H1 (cell line): ENCODE data around the gene EVA1B. TPM values are rescaled to one million over a fixed set of nuclear protein-coding genes. Genes with fewer than 3 reads are reported as not detected.

Experiments used
- CTCF ChIA-PET: fragments of 300-600 bp; sonication (Branson Sonifier 250); formaldehyde crosslinking; loops from one replicate; lab custom pipeline; 2021; ENCODE audit not compliant: partially characterized antibody; lab: Charles Lee
- POLR2A ChIA-PET: fragments of 300-600 bp; sonication (Branson Sonifier 250); formaldehyde crosslinking; loops from one replicate; lab custom pipeline; 2021; ENCODE audit warnings: inconsistent platforms; ENCODE audit not compliant: partially characterized antibody; lab: Charles Lee
- DNase-seq, 2 experiments: peaks; one replicate each; pipeline versions ENCODE4 v3.0.0 to v3.0.0-alpha.2; 2010 to 2022; ENCODE audit warnings: low spot score in 2 of 2, low read depth in 1 of 2, mixed read lengths in 1 of 2
- FAIRE-seq: peaks from 2 replicates; lab custom pipeline; 2011; peaks lifted over from hg19 to GRCh38; lab: Jason Lieb, UNC
- H2AFZ ChIP-seq: 2 replicates; pipeline ENCODE4 v1.8.1; 2012; ENCODE audit warnings: low read length, inconsistent platforms
- H2AK5ac ChIP-seq: 2 replicates; pipeline ENCODE4 v1.6.1; 2013; ENCODE audit warnings: low read depth, low read length
- H2BK120ac ChIP-seq: replicated peaks from 2 replicates; pipeline ENCODE3; 2013; ENCODE audit warnings: low read depth, low read length, inconsistent platforms
- H2BK12ac ChIP-seq: 2 replicates; pipeline ENCODE4 v1.6.1; 2013; ENCODE audit warnings: low read depth, low read length
- H2BK15ac ChIP-seq: 2 replicates; pipeline ENCODE4 v1.6.1; 2013; ENCODE audit warnings: low read length
- H2BK20ac ChIP-seq: 2 replicates; pipeline ENCODE4 v1.6.1; 2013; ENCODE audit warnings: low read length
- H2BK5ac ChIP-seq: 2 replicates; pipeline ENCODE4 v1.6.1; 2013; ENCODE audit warnings: low read depth, low read length
- H3K14ac ChIP-seq: 2 replicates; pipeline ENCODE4 v1.6.1; 2013; ENCODE audit warnings: inconsistent platforms; ENCODE audit not compliant: insufficient read length
- H3K18ac ChIP-seq: 2 replicates; pipeline ENCODE4 v1.6.1; 2013; ENCODE audit warnings: low read length; ENCODE audit errors: extremely low read depth
- H3K23ac ChIP-seq: 2 replicates; pipeline ENCODE4 v1.6.1; 2013; ENCODE audit warnings: inconsistent platforms; ENCODE audit not compliant: insufficient read length
- H3K23me2 ChIP-seq: 2 replicates; pipeline ENCODE4 v1.6.1; 2013; ENCODE audit warnings: low read depth, low read length
- H3K27ac ChIP-seq: 2 replicates; pipeline ENCODE4 v1.6.1; 2011; ENCODE audit warnings: low read depth, low read length, inconsistent platforms
- H3K27me3 ChIP-seq, 4 experiments: replicated peaks in 1 of 4; 1 replicate in 1 of 4; 2 replicates in 3 of 4; pipeline versions ENCODE4 v1.6.1 to v1.8.1; 2011 to 2013; ENCODE audit warnings: low read length in 3 of 4, mild to moderate bottlenecking in 3 of 4, inconsistent platforms in 2 of 4, mixed read lengths in 2 of 4, moderate library complexity in 1 of 4; ENCODE audit not compliant: control insufficient read depth in 3 of 4, insufficient read depth in 3 of 4; ENCODE audit errors: extremely low read depth in 1 of 4
- H3K36me3 ChIP-seq, 4 experiments: 2 replicates each; pipeline versions ENCODE4 v1.6.1 to v1.8.1; 2011 to 2013; ENCODE audit warnings: mild to moderate bottlenecking in 4 of 4, low read length in 3 of 4, moderate library complexity in 2 of 4, control low read depth in 1 of 4, inconsistent platforms in 1 of 4; ENCODE audit not compliant: insufficient read depth in 4 of 4, control insufficient read depth in 2 of 4
- H3K4ac ChIP-seq: replicated peaks from 2 replicates; pipeline ENCODE3; 2013; ENCODE audit warnings: low read length, low read depth, mixed read lengths, inconsistent platforms; ENCODE audit not compliant: insufficient read length
- H3K4me1 ChIP-seq, 4 experiments: replicated peaks in 1 of 4; 1 replicate in 1 of 4; 2 replicates in 3 of 4; pipeline versions ENCODE4 v1.6.1 to v1.8.1; 2011 to 2013; ENCODE audit warnings: low read length in 3 of 4, inconsistent platforms in 2 of 4, mixed read lengths in 1 of 4; ENCODE audit not compliant: insufficient read depth in 4 of 4, control insufficient read depth in 3 of 4
- H3K4me2 ChIP-seq, 2 experiments: 2 replicates each; pipeline versions ENCODE4 v1.6.1 to v1.8.1; 2011 to 2013; ENCODE audit warnings: low read depth in 2 of 2, low read length in 2 of 2, control low read depth in 1 of 2, inconsistent platforms in 1 of 2, mild to moderate bottlenecking in 1 of 2; ENCODE audit not compliant: insufficient read depth in 1 of 2
- H3K4me3 ChIP-seq, 4 experiments: fragments of 200-600, 300-600 bp in 1 of 4; sonication (generic), shearing (Covaris generic), sonication (Bioruptor Twin) in 1 of 4; 2 replicates each; pipeline versions ENCODE4 v1.5.1 to v1.8.1; 2011 to 2016; ENCODE audit warnings: low read length in 4 of 4, low read depth in 3 of 4, control low read depth in 2 of 4, inconsistent platforms in 2 of 4, mild to moderate bottlenecking in 2 of 4, mixed read lengths in 1 of 4, moderate library complexity in 1 of 4; ENCODE audit not compliant: insufficient read depth in 2 of 4; ENCODE audit errors: extremely low read depth in 1 of 4
- H3K56ac ChIP-seq: replicated peaks from 2 replicates; pipeline ENCODE3; 2013; ENCODE audit warnings: low read depth, mild to moderate bottlenecking, mixed read lengths, low read length, inconsistent platforms; ENCODE audit not compliant: insufficient read length
- H3K79me1 ChIP-seq: 2 replicates; pipeline ENCODE4 v1.6.1; 2013; ENCODE audit warnings: low read depth, low read length, control low read depth
- H3K79me2 ChIP-seq, 2 experiments: 2 replicates each; pipeline versions ENCODE4 v1.6.1 to v1.8.1; 2012 to 2013; ENCODE audit warnings: low read length in 2 of 2, mild to moderate bottlenecking in 2 of 2, inconsistent platforms in 1 of 2; ENCODE audit not compliant: insufficient read depth in 2 of 2, control insufficient read depth in 1 of 2
- H3K9ac ChIP-seq, 4 experiments: replicated peaks in 1 of 4; 1 replicate in 1 of 4; 2 replicates in 3 of 4; pipeline versions ENCODE4 v1.6.1 to v1.8.1; 2011 to 2013; ENCODE audit warnings: low read depth in 3 of 4, low read length in 3 of 4, control low read depth in 2 of 4, mild to moderate bottlenecking in 2 of 4, moderate library complexity in 2 of 4, inconsistent platforms in 1 of 4; ENCODE audit errors: extremely low read depth in 1 of 4
- H3K9me3 ChIP-seq, 2 experiments: 2 replicates each; pipeline versions ENCODE4 v1.6.1 to v1.8.1; 2012 to 2013; ENCODE audit warnings: mild to moderate bottlenecking in 2 of 2, moderate library complexity in 2 of 2, control low read depth in 1 of 2, inconsistent platforms in 1 of 2, low read depth in 1 of 2, low read length in 1 of 2, mixed read lengths in 1 of 2; ENCODE audit not compliant: insufficient read depth in 2 of 2
- H4K20me1 ChIP-seq, 2 experiments: replicated peaks in 1 of 2; 2 replicates each; pipeline versions ENCODE3 to v1.8.1; 2011 to 2013; ENCODE audit warnings: inconsistent platforms in 2 of 2, low read length in 2 of 2, mild to moderate bottlenecking in 1 of 2; ENCODE audit not compliant: insufficient read depth in 2 of 2, control insufficient read depth in 1 of 2
- H4K5ac ChIP-seq: 2 replicates; pipeline ENCODE4 v1.6.1; 2013; ENCODE audit warnings: low read length, low read depth, mixed read lengths, inconsistent platforms; ENCODE audit not compliant: insufficient read length
- H4K8ac ChIP-seq: 2 replicates; pipeline ENCODE4 v1.8.0; 2013; ENCODE audit warnings: mild to moderate bottlenecking, moderate library complexity, low read length, inconsistent platforms; ENCODE audit not compliant: insufficient read depth; ENCODE audit errors: extremely low read depth
- H4K91ac ChIP-seq: replicated peaks from 2 replicates; pipeline ENCODE3; 2013; ENCODE audit warnings: low read length, mixed read lengths, inconsistent platforms; ENCODE audit not compliant: insufficient read length
- E2F6 ChIP-seq: IDR thresholded peaks from 2 replicates; pipeline ENCODE4 v1.6.1; 2012; ENCODE audit warnings: inconsistent platforms
- EZH2 ChIP-seq: fragments of 200-600 bp; sonication (generic); IDR thresholded peaks from 2 replicates; pipeline ENCODE4 v1.7.1; 2012; ENCODE audit warnings: low read depth, mild to moderate bottlenecking, moderate library complexity, low read length, inconsistent platforms; ENCODE audit not compliant: severe bottlenecking
- HDAC2 ChIP-seq, 2 experiments: fragments of 300-600 bp in 1 of 2; sonication (generic) in 1 of 2; IDR thresholded peaks; 2 replicates each; pipeline ENCODE4 v1.6.1; 2011 to 2012; ENCODE audit warnings: low read depth in 2 of 2, low read length in 2 of 2, mild to moderate bottlenecking in 2 of 2, moderate library complexity in 2 of 2, borderline replicate concordance in 1 of 2, inconsistent platforms in 1 of 2
- SIRT6 ChIP-seq: IDR thresholded peaks from one replicate; pipeline ENCODE4 v1.7.1; 2012; ENCODE audit warnings: low read length, inconsistent platforms
- ZNF274 ChIP-seq: IDR thresholded peaks from 2 replicates; pipeline ENCODE4 v1.7.0; 2012; ENCODE audit warnings: low read length, borderline replicate concordance; ENCODE audit errors: extremely low read depth
- WGBS, 2 experiments: shearing (Covaris generic) in 1 of 2; methylation state at CpG; one replicate each; pipeline versions ENCODE4 v1.1.6 to v1.1.7; 2013 to 2015; ENCODE audit warnings: low lambda C conversion rate in 2 of 2, mixed read lengths in 2 of 2, inconsistent platforms in 1 of 2, low coverage in 1 of 2, missing lambda C conversion rate in 1 of 2; ENCODE audit not compliant: insufficient replicate concordance in 2 of 2, insufficient coverage in 1 of 2, insufficient read length in 1 of 2; ENCODE audit errors: extremely low coverage in 1 of 2, missing lambda C conversion rate in 1 of 2; 5-methylcytosine and 5-hydroxymethylcytosine counted together
- polyA plus RNA-seq, 7 experiments: library from polyadenylated mRNA; depleted of rRNA in 3 of 7; stranded (reverse) in 5 of 7; unstranded in 2 of 7; fragments of >200 nt in 5 of 7; fragments of 200-250 nt in 2 of 7; gene quantifications; 1 replicate in 5 of 7; 2 replicates in 1 of 7; 4 replicates in 1 of 7; pipeline versions ENCODE4 v1.2.1 to v1.2.3, GENCODE V29; 2011 to 2013; ENCODE audit warnings: missing spikeins in 2 of 7, mixed read lengths in 2 of 7
- total RNA-seq: library from RNA; stranded (reverse); fragmentation: NEBNext Ultra II Directional; extraction: Animal tissue kit (Norgen Biotek cat#: 25700); gene quantifications from 2 replicates; pipeline ENCODE4 v1.2.1, GENCODE V29; 2021

The EVA1B gene
- total and polyA plus RNA-seq, 2 of the 8 experiments (the other 6 are each of a cell fraction or from before 2014, with no cell fraction given), result 10.0 to 19.9 TPM

DNA sequence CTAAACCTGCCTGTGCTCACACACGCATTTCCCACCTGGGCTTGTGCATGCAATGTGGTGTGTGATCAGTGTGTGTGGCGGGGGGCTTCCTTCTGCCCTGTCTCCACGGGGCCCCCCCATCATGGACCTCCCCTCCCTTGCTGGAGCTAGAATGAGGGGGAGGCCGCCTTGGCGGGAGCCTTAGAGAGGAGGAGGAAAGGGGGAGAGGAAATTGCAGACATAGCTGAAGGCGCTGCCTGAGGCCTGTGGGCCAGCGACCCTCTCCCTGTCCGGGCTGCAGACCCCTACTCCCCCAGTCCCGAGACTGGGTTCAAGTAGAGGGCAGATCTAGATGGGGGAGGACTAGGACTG lies 883 bp upstream of the EVA1B start:
- no peak overlapping the region for H2BK5ac ChIP-seq
- no peak overlapping the region for H2BK20ac ChIP-seq
- peaks cover 30% of the 10 kb centered on the region for H3K23me2 ChIP-seq
- peak; percentile 4 for TF ChIP-seq EZH2
- no peak for TF ChIP-seq E2F6
- no peak for TF ChIP-seq ZNF274
- no peak for TF ChIP-seq SIRT6
- no peak for TF ChIP-seq HDAC2 (IDR thresholded peaks at IDR 0.05; ENCODE audit: borderline replicate concordance in 1 of 2, low read depth in 2 of 2, low read length in 2 of 2)
- ChIA-PET POLR2A (interaction anchor here (0.6 to 9.3 kb wide), 15 partner anchors 9 to 237 kb away, joined by 3 to 130 read pairs (median 4); partner anchors contain the start of genes LSM10, SH3D21, STK40 and TRAPPC3), CTCF (interaction anchor here (0.9 to 2.8 kb wide), 7 partner anchors 9 to 224 kb away, joined by 3 to 20 read pairs (median 5); partner anchors contain the start of gene SH3D21)
- no peaks in the 10 kb centered on the region for H3K36me3 ChIP-seq
- H3K79me1 ChIP-seq, result no peaks in the 10 kb centered on the region; the same call in 1 of the 2 replicates
- no peak overlapping the region for H4K8ac ChIP-seq
- no peak overlapping the region for H2BK12ac ChIP-seq
- H3K4me1 ChIP-seq, result peaks cover 0 to 28% (median 16%) of the 10 kb centered on the region in 4 experiments; a peak in 6 of 7 replicates
- peak overlapping the region; percentile 65; the same call in 1 of the 2 replicates for H2AK5ac ChIP-seq
- no peaks in the 10 kb centered on the region for H3K79me2 ChIP-seq
- H3K14ac ChIP-seq, result no peak overlapping the region
- H4K91ac ChIP-seq, result no peak overlapping the region
- no peak overlapping the region for H2BK120ac ChIP-seq
- no peak overlapping the region for H3K4ac ChIP-seq
- no peak overlapping the region for H2BK15ac ChIP-seq
- H3K9ac ChIP-seq, result peak overlapping the region in 2 of 4 experiments; percentile 1 to 10; a peak in 1 of 7 replicates
- H3K23ac ChIP-seq, result no peak overlapping the region
- H3K27me3 ChIP-seq, result peaks cover 0 to 36% (median 20%) of the 10 kb centered on the region in 4 experiments; a peak in 5 of 7 replicates
- H4K20me1 ChIP-seq, result no peaks in the 10 kb centered on the region
- H3K4me2 ChIP-seq, result peak overlapping the region; percentile 79 to 89
- H3K9me3 ChIP-seq, result no peaks in the 10 kb centered on the region
- no peak overlapping the region for H3K27ac ChIP-seq
- DNase-seq, result no peak
- no peak overlapping the region for H4K5ac ChIP-seq
- no peak overlapping the region for H2AFZ ChIP-seq
- no peak overlapping the region for H3K56ac ChIP-seq
- 28% methylated on average over 9 of the region's 9 CpGs; no CpG with 5 or more reads in 1 of the 2 experiments for WGBS, 2 experiments
- H3K4me3 ChIP-seq, result peak overlapping the region; percentile 27 to 67 (median 49); a peak in 4 of 8 replicates
- peak overlapping the region; percentile 32; the same call in 1 of the 2 replicates for H3K18ac ChIP-seq
- FAIRE-seq, result no peak
